IPS-18c (cell line): Measurements from ENCODE around the gene CEP290.
A peak's percentile ranks its signal among the peaks of the same experiment; 100 is the strongest.

Experiments
- H3K4me3 ChIP-seq: 2 replicates; pipeline ENCODE4 v1.7.0; 2013; ENCODE audit warnings: low read depth, mild to moderate bottlenecking, low read length, moderate library complexity; ENCODE audit not compliant: insufficient read depth
- H3K9me3 ChIP-seq: one replicate; pipeline ENCODE4 v1.6.1; 2013; ENCODE audit warnings: mild to moderate bottlenecking, low read length, moderate library complexity; ENCODE audit not compliant: control insufficient read depth, insufficient read depth

Gene CEP290

GRCh38 chr12:88141774-88142609, at the start of gene CEP290, which contains the start of gene TMTC3:
CEP290 (minus strand) TSS chr12:88142088; CDS start chr12:88141307, 781 bp downstream.
TMTC3 (plus strand) TSS chr12:88142307; CDS start chr12:88148316, 6,009 bp downstream.
- Histone ChIP-seq H3K9me3 (no peaks in the 10 kb centered on the region), H3K4me3 (peak within 1 kb of the TSS; percentile 88)

DNA sequence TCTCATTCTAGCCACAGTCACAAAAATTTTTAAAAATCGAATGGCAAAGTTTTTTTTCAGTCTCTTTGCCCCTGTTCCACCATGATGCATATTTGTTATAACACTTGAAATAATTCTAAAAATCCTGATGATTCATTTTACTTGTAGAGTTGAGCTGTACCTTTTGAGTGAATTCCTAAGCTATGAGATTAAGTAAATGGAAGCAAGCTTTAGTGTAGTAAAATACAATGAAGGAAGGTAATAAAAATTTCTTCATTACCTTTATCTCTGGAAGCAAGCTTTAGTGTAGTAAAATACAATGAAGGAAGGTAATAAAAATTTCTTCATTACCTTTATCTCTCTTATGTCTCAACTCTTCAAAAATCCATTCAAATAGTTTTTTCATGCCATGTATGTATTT, 46.3 kb upstream of the CEP290 start:
- no peaks in the 10 kb centered on the region for H3K9me3 ChIP-seq
- no peak overlapping the region for H3K4me3 ChIP-seq

- Histone ChIP-seq H3K9me3 (no peaks in the 10 kb centered on the region), H3K4me3 (no peak overlapping the region)
Measured at GRCh38 chr12:88187571-88187970, 45.7 kb upstream of the CEP290 start.

DNA sequence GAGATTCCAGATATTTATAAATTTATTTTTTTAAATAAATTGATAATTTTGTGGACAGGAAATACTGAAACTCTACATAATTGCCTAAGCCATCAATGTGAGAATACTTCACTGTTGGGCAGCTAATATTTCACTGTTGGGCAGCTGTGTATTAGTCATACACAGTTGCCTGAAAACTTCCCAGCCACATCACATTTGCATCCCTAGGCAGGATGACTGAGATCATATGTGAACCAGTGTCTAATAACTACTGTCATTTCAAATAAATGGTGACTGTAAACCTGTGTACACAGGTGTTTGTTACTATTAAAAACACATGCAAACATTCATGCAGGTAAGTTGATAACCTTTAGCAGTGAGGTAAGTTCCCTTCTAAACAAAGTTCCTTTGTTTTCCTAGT, 44.1 kb upstream of the CEP290 start:
- Histone ChIP-seq H3K4me3 (no peak overlapping the region), H3K9me3 (no peaks in the 10 kb centered on the region)

GRCh38 chr12:88185279-88185678, 43.4 kb upstream of the CEP290 start:
- Histone ChIP-seq H3K4me3 (no peak overlapping the region), H3K9me3 (no peaks in the 10 kb centered on the region)

DNA sequence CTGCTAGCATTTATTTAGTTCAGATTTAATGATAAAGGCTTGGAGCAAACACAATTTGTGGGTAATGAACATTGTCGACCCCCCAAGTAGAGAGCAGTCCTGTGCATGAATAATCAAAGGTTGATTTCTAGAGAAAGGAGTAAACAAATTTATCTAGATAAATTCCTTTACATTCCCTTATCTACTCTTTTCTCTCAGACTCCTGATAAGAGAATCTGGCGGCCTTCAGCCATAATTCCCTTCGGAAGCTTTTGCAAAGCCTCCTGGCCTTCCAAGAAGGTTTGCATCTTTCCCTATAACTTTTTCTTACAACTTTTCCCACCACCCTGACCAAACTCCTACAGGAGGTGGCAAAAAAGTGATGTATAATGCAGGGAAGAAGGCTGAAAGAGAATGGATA, 42.3 kb upstream of the CEP290 start:
- Histone ChIP-seq H3K4me3 (no peak overlapping the region), H3K9me3 (no peaks in the 10 kb centered on the region)

- Histone ChIP-seq H3K9me3 (no peaks in the 10 kb centered on the region), H3K4me3 (no peak overlapping the region)
Measured at GRCh38 chr12:88182416-88182815, 40.5 kb upstream of the CEP290 start.

- Histone ChIP-seq H3K9me3 (no peaks in the 10 kb centered on the region), H3K4me3 (no peak overlapping the region)
Measured at GRCh38 chr12:88181881-88182280, 40.0 kb upstream of the CEP290 start.

DNA sequence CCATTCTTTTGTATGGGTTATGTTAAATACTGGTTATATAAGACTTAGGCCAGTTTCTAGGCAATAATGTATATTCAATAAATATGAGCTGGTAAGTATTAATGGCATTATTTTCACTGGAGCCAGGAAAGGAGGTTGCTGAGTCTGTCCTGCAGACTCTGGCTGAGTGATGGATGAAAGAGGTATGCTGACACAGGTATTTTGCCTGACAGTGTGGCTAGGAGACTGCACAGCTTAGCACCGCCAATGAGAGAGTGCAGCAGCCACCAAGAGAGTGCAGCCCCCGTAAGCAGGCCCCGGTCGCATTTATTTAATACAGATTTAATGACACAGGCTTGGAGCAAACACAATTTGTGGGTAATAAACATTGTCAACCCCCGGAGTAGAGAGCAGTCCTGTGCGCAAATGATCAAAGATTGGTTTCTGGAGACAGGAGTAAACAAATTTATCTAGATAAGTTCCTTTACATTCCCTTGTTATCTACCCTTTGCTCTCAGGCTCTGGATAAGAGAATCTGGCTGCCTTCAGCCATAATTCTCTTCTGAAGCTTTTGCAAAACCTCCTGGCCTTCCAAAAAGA, 37.6 kb upstream of the CEP290 start:
- H3K4me3 ChIP-seq: no peak overlapping the region
- no peaks in the 10 kb centered on the region for H3K9me3 ChIP-seq

DNA sequence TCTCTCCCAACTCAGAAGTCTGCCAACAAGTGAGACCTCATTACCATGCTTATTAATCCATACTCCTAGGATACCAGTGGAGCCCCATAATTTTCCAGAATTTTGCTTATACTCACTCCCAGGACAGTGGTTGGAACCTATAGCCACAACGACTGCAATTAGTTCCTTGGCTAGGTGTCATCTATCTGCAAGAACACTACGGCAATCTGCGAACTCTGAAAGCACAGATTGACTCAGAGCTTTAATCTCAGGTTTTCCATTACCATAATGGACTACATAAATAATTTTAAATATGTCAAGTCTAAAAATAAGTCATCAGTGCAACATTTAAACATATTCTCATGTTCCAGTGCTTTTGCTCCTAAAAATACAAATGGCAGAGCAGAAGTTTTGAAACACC, 33.7 kb upstream of the CEP290 start:
- Histone ChIP-seq H3K4me3 (no peak overlapping the region), H3K9me3 (no peaks in the 10 kb centered on the region)

GRCh38 chr12:88172844-88173407, 31.0 kb upstream of the CEP290 start:
- Histone ChIP-seq H3K9me3 (no peaks in the 10 kb centered on the region), H3K4me3 (no peak overlapping the region)

- Histone ChIP-seq H3K4me3 (no peak overlapping the region), H3K9me3 (no peaks in the 10 kb centered on the region)
Measured at GRCh38 chr12:88167384-88167783, 25.5 kb upstream of the CEP290 start.

- H3K9me3 ChIP-seq: no peaks in the 10 kb centered on the region
- H3K4me3 ChIP-seq: no peak overlapping the region
Measured at GRCh38 chr12:88166179-88166578, 24.3 kb upstream of the CEP290 start.

GRCh38 chr12:88163371-88163770, 21.5 kb upstream of the CEP290 start:
- H3K4me3 ChIP-seq: no peak overlapping the region
- H3K9me3 ChIP-seq: no peaks in the 10 kb centered on the region

DNA sequence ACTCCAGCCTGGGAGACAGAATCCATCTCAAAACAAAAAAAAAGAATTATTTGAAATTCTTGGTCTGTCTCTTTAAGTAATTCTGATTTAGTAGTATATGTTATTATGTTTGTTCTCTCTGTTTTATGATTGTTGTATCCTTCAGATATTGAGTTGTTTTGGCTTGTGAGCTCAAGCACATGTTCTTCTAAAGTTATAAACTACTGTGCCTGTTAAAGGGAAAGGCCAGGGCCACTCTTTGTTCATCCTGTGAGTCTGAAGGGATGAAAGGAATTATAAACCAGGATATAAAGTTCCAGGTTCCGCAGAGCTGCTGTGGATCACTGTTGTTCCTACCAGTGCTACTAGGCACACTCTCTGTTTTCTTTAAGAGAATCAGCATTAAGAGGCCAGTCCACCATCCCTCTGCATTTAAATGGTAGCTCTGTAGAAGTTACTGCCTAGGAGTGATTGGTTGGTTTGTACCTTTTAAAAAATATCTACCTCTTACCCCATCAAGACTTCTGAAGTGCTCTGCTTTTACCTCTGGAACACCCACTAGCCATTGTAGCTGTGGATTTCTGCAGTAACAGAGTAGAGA, 14.3 kb upstream of the CEP290 start:
- Histone ChIP-seq H3K4me3 (no peak overlapping the region), H3K9me3 (no peaks in the 10 kb centered on the region)

DNA sequence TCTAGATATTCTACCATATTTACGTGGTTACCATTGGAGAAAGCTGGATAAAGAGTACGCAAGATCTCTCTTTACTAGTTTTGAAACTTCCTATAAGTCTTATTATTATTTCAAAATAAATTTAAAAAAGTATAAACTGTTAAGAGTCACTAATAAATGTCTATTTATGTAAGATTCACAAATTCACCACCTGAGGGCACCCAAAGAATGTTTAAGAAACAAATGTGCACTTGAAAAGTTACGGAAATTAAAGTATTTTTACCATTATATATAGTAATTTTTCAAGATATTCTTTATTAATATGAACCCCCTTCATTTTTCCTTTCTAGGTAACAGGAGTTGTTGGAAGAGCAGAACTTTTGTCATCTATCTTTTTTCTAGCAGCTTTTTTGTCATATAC, 12.1 kb upstream of the CEP290 start:
- H3K9me3 ChIP-seq: no peaks in the 10 kb centered on the region
- no peak overlapping the region for H3K4me3 ChIP-seq

GRCh38 chr12:88150063-88150462, 8.2 kb upstream of the CEP290 start:
- H3K4me3 ChIP-seq: no peak overlapping the region

More at GRCh38 chr12:88150063-88150462, 8.2 kb upstream of the CEP290 start:
- no peaks in the 10 kb centered on the region for H3K9me3 ChIP-seq
